Hepatocyte (in vitro differentiated cells): ENCODE data around the gene OVCH2. TPM values are rescaled to one million over a fixed set of nuclear protein-coding genes. Genes with fewer than 3 reads are reported as not detected.
"Not testable (repeated sequence)": the region's sequence is repeated elsewhere in the genome, so short reads cannot be mapped to it uniquely, and the experiment has no call there.

ENCODE experiments used
- DNase-seq: peaks from one replicate; pipeline ENCODE4 v3.0.0-alpha.2; 2016; ENCODE audit warnings: low spot score
- H2AFZ ChIP-seq: fragments of 200-600 bp; sonication (generic); 2 replicates; pipeline ENCODE4 v1.6.0; 2016; ENCODE audit warnings: antibody characterized with exemption, mild to moderate bottlenecking
- H3K27ac ChIP-seq: fragments of 200-600 bp; sonication (generic); 2 replicates; pipeline ENCODE4 v1.5.1; 2016; ENCODE audit warnings: mild to moderate bottlenecking
- H3K27me3 ChIP-seq: fragments of 200-600 bp; sonication (generic); 2 replicates; pipeline ENCODE4 v1.6.1; 2016
- H3K36me3 ChIP-seq: fragments of 200-600 bp; sonication (generic); replicated peaks from 2 replicates; pipeline ENCODE4 v1.5.1; 2016; ENCODE audit warnings: low read depth; ENCODE audit not compliant: insufficient read depth
- H3K4me1 ChIP-seq: fragments of 200-600 bp; sonication (generic); 2 replicates; pipeline ENCODE4 v1.5.1; 2016; ENCODE audit warnings: mild to moderate bottlenecking, moderate library complexity; ENCODE audit not compliant: insufficient read depth
- H3K4me2 ChIP-seq: fragments of 200-600 bp; sonication (generic); 2 replicates; pipeline ENCODE4 v1.6.0; 2016
- H3K4me3 ChIP-seq: fragments of 200-600 bp; sonication (generic); 2 replicates; pipeline ENCODE4 v1.5.1; 2016; ENCODE audit warnings: mild to moderate bottlenecking
- H3K79me2 ChIP-seq: fragments of 200-600 bp; sonication (generic); 2 replicates; pipeline ENCODE4 v1.6.0; 2017; ENCODE audit warnings: mild to moderate bottlenecking
- H3K9me2 ChIP-seq: fragments of 200-600 bp; sonication (generic); replicated peaks from 2 replicates; pipeline ENCODE4 v1.6.0; 2017; ENCODE audit warnings: mild to moderate bottlenecking; ENCODE audit not compliant: insufficient read depth
- H3K9me3 ChIP-seq: fragments of 200-600 bp; sonication (generic); 2 replicates; pipeline ENCODE4 v1.5.1; 2016; ENCODE audit warnings: low read depth, mild to moderate bottlenecking
- H4K20me1 ChIP-seq: fragments of 200-600 bp; sonication (generic); 2 replicates; pipeline ENCODE4 v1.6.0; 2016; ENCODE audit warnings: mild to moderate bottlenecking; ENCODE audit not compliant: insufficient read depth, poor library complexity, severe bottlenecking
- CTCF ChIP-seq: fragments of 200-600 bp; sonication (generic); IDR thresholded peaks from 2 replicates; pipeline ENCODE4 v1.5.1; 2016; ENCODE audit warnings: antibody characterized with exemption, mild to moderate bottlenecking; ENCODE audit not compliant: poor library complexity
- EZH2 ChIP-seq: fragments of 200-600 bp; sonication (generic); IDR thresholded peaks from 2 replicates; pipeline ENCODE4 v1.6.1; 2016; ENCODE audit warnings: antibody characterized with exemption, mild to moderate bottlenecking, borderline replicate concordance
- EZH2phosphoT487 ChIP-seq: fragments of 200-600 bp; sonication (generic); IDR thresholded peaks from one replicate; pipeline ENCODE4 v1.6.1; 2018; ENCODE audit warnings: antibody characterized with exemption, mild to moderate bottlenecking, low read depth, moderate library complexity; ENCODE audit not compliant: unreplicated experiment, severe bottlenecking
- WGBS: methylation state at CpG from one replicate; pipeline ENCODE4 v1.1.6; 2016; ENCODE audit warnings: low lambda C conversion rate; ENCODE audit errors: missing lambda C conversion rate; 5-methylcytosine and 5-hydroxymethylcytosine counted together
- polyA plus RNA-seq: library from polyadenylated mRNA; unstranded; fragments of >200 nt; fragmentation: Nextera tagmentation; extraction: Ambion mirVana; gene quantifications from 2 replicates; pipeline ENCODE4 v1.2.1, GENCODE V29; 2016
- total RNA-seq: library from RNA; depleted of rRNA; stranded (reverse); fragments of >200 nt; gene quantifications from 2 replicates; pipeline ENCODE4 v1.2.3, GENCODE V29; 2014

OVCH2 gene, protein sequence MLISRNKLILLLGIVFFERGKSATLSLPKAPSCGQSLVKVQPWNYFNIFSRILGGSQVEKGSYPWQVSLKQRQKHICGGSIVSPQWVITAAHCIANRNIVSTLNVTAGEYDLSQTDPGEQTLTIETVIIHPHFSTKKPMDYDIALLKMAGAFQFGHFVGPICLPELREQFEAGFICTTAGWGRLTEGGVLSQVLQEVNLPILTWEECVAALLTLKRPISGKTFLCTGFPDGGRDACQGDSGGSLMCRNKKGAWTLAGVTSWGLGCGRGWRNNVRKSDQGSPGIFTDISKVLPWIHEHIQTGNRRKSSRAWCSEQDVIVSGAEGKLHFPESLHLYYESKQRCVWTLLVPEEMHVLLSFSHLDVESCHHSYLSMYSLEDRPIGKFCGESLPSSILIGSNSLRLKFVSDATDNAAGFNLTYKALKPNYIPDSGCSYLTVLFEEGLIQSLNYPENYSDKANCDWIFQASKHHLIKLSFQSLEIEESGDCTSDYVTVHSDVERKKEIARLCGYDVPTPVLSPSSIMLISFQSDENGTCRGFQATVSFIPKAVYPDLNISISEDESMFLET
- total RNA-seq (0.12 and 0.63 TPM in 2 replicates), polyA plus RNA-seq (0.51 TPM in 1 of 2 replicates, not detected in the other)

DNA sequence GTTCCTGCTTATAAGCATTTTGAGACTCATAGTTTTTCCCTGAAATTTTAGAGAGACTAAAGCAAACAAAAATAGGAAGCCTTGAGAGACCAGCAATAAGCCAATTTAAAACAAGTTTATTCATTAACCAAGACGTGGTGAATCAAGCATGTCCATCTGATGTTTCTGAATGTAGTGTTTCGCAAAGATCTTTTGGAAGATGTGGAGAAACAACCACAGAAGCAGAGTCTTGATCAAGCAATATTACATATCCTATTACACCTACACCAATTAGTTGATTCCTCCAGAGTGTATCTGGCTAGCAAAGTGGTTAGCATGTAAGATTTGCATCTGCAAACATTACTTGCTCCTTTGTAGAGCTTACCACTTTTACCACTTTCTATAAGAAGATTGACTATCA is at the start of gene OVCH2:
OVCH2 (minus strand) TSS at position 101 of the 400 bp plus-strand sequence; CDS start at position 18, 83 bp downstream.
- DNase-seq = no peak
- H3K79me2 ChIP-seq = no peaks in the 10 kb centered on the region
- no peaks in the 10 kb centered on the region for H3K36me3 ChIP-seq
- H4K20me1 ChIP-seq = no peaks in the 10 kb centered on the region
- no peaks in the 10 kb centered on the region for H3K9me3 ChIP-seq
- H3K9me2 ChIP-seq = no peaks in the 10 kb centered on the region
- WGBS = 77% methylated on average over 2 of the region's 2 CpGs
- no peak within 1 kb of the TSS for H2AFZ ChIP-seq
- no peak within 1 kb of the TSS for H3K27ac ChIP-seq
- no peak within 1 kb of the TSS for H3K4me2 ChIP-seq
- H3K27me3 ChIP-seq = peaks cover 4% of the 10 kb centered on the region
- H3K4me1 ChIP-seq = no peaks in the 10 kb centered on the region
- no peak within 1 kb of the TSS for H3K4me3 ChIP-seq
- no peak for TF ChIP-seq EZH2phosphoT487
- no peak for TF ChIP-seq EZH2
- no peak for TF ChIP-seq CTCF

- H2AFZ ChIP-seq = no peak overlapping the region
- 95% methylated on average over 2 of the region's 2 CpGs for WGBS
- H4K20me1 ChIP-seq = no peaks in the 10 kb centered on the region
- no peaks in the 10 kb centered on the region for H3K4me1 ChIP-seq
- DNase-seq = no peak
- H3K9me3 ChIP-seq = no peaks in the 10 kb centered on the region
- H3K4me2 ChIP-seq = no peak overlapping the region
- H3K27me3 ChIP-seq = no peaks in the 10 kb centered on the region
- H3K4me3 ChIP-seq = no peak overlapping the region
- H3K36me3 ChIP-seq = no peaks in the 10 kb centered on the region
- H3K27ac ChIP-seq = no peak overlapping the region
- no peaks in the 10 kb centered on the region for H3K79me2 ChIP-seq
- no peaks in the 10 kb centered on the region for H3K9me2 ChIP-seq
- TF ChIP-seq EZH2phosphoT487 = no peak
- no peak for TF ChIP-seq EZH2
- no peak for TF ChIP-seq CTCF
Observed at GRCh38 chr11:7749456-7749855, 43.2 kb upstream of the OVCH2 start.

DNA sequence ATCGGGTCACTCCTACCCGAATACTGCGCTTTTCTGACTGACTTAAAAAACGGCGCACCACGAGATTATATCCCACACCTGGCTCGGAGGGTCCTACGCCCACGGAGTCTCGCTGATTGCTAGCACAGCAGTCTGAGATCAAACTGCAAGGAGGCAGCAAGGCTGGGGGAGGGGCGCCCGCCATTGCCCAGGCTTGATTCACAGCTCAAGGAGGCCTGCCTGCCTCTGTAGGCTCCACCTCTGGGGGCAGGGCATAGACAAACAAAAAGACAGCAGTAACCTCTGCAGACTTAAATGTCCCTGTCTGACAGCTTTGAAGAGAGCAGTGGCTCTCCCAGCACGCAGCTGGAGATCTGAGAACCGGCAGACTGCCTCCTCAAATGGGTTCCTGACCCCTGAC is 28.5 kb upstream of the OVCH2 start:
- not testable (repeated sequence) for H4K20me1 ChIP-seq, H3K27me3 ChIP-seq, H3K4me3 ChIP-seq, DNase-seq, H2AFZ ChIP-seq, H3K36me3 ChIP-seq, H3K9me2 ChIP-seq, H3K4me2 ChIP-seq, H3K9me3 ChIP-seq, H3K79me2 ChIP-seq, H3K27ac ChIP-seq, H3K4me1 ChIP-seq
- 77% methylated on average over 12 of the region's 14 CpGs for WGBS

DNA sequence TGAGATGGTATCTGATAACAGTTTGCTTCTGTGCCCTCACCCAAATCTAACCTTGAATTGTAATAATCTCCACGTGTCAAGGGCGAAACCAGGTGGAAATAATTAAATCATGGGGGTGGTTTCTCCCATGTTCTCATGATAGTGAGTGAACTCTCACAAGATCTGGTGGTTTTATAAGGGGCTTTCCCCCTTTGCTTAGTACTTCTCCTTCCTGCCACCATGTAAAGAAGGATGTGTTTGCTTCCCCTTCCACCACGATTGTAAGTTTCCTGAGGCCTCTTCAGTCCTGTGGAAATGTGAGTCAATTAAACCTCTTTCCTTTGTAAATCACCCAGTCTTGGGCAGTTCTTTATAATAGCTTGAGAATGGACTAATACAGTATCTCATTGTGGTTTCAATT is 8.5 kb upstream of the OVCH2 start:
- TF ChIP-seq EZH2phosphoT487 (no peak), CTCF (no peak), EZH2 (no peak)

More for the DNA sequence above, 8.5 kb upstream of the OVCH2 start:
- H3K4me3 ChIP-seq = no peak overlapping the region
- no peaks in the 10 kb centered on the region for H4K20me1 ChIP-seq
- no peak for DNase-seq
- H3K4me2 ChIP-seq = no peak overlapping the region
- no peak overlapping the region for H3K27ac ChIP-seq
- WGBS = 78% methylated on average over 3 of the region's 3 CpGs
- peaks cover 5% of the 10 kb centered on the region for H3K27me3 ChIP-seq
- no peak overlapping the region for H2AFZ ChIP-seq
- no peaks in the 10 kb centered on the region for H3K9me3 ChIP-seq
- H3K4me1 ChIP-seq = no peaks in the 10 kb centered on the region
- H3K36me3 ChIP-seq = no peaks in the 10 kb centered on the region
- H3K9me2 ChIP-seq = no peaks in the 10 kb centered on the region
- H3K79me2 ChIP-seq = no peaks in the 10 kb centered on the region
